Fibroblast of lung (primary cell): ENCODE measurements around the gene RBMS1.

Experiments
- EZH2 ChIP-seq: IDR thresholded peaks from 2 replicates; pipeline ENCODE4 v1.5.1; 2012; ENCODE audit warnings: low read length, control low read depth, mild to moderate bottlenecking; ENCODE audit errors: missing control alignments
- TF ChIP-seq, protein P1 (sequence below), 2 donors: IDR thresholded peaks in 1 of 2; conservative IDR thresholded peaks in 1 of 2; 1 replicate in 1 of 2; 2 replicates in 1 of 2; pipeline ENCODE4 v1.5.1; 2011 to 2012; ENCODE audit warnings: low read length in 2 of 2, control low read depth in 1 of 2, inconsistent platforms in 1 of 2, low read depth in 1 of 2, mild to moderate bottlenecking in 1 of 2

DNA sequence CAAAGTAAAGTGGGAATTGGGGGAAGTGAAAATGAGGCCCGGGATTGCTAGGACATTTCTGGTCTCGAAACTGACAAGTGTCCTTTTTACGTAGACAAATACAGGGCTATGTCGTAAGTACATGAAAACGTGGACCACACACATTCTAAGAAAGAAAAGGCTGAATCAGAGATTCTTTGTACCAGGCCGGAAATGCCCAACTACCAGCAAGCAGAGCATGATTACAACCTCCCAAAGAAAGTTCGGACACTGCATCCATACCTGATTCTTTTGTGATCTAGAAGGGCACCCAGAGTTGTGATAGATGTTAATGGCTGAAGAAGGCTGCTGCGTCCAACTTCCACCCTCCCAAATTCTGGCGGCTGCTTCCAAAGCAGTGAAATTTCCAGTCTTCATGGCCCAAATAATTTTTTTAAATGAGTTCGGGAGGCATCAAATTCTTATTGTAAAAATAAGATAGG is 1.7 kb downstream of the RBMS1 start:
- TF ChIP-seq, protein P1, sequence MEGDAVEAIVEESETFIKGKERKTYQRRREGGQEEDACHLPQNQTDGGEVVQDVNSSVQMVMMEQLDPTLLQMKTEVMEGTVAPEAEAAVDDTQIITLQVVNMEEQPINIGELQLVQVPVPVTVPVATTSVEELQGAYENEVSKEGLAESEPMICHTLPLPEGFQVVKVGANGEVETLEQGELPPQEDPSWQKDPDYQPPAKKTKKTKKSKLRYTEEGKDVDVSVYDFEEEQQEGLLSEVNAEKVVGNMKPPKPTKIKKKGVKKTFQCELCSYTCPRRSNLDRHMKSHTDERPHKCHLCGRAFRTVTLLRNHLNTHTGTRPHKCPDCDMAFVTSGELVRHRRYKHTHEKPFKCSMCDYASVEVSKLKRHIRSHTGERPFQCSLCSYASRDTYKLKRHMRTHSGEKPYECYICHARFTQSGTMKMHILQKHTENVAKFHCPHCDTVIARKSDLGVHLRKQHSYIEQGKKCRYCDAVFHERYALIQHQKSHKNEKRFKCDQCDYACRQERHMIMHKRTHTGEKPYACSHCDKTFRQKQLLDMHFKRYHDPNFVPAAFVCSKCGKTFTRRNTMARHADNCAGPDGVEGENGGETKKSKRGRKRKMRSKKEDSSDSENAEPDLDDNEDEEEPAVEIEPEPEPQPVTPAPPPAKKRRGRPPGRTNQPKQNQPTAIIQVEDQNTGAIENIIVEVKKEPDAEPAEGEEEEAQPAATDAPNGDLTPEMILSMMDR (conservative IDR thresholded peaks at IDR 0.05 in 1 of 2, IDR thresholded peaks at IDR 0.05 in 1 of 2; ENCODE audit: low read depth in 1 of 2, low read length in 2 of 2), result no peak
- no peak for TF ChIP-seq EZH2
